Activated T-helper 17 cell treated with anti-CD3 and anti-CD28 coated beads, Interleukin-2, amount 50 U/mL, for 72 hours (primary cell): ENCODE data around the gene CDK5RAP1. TPM values are rescaled to one million over a fixed set of nuclear protein-coding genes. Genes with fewer than 3 reads are reported as not detected.

ENCODE experiments used
- ATAC-seq: fragments of 150-1000 bp; cut with Tn5 transposase; replicated peaks from 2 replicates; pipeline ENCODE4 v1.10.0; 2021; ENCODE audit warnings: mild to moderate bottlenecking, moderate library complexity
- H3K27ac Mint-ChIP-seq: one replicate; pipeline ENCODE4 v1.8.0; 2022; ENCODE audit warnings: mixed read lengths
- H3K27me3 Mint-ChIP-seq: one replicate; pipeline ENCODE4 v1.8.0; 2022; ENCODE audit warnings: mixed read lengths
- H3K36me3 Mint-ChIP-seq: one replicate; pipeline ENCODE4 v1.8.0; 2022; ENCODE audit warnings: low read depth, mild to moderate bottlenecking, mixed read lengths
- H3K4me1 Mint-ChIP-seq: one replicate; pipeline ENCODE4 v1.8.0; 2022; ENCODE audit warnings: mixed read lengths
- H3K4me3 Mint-ChIP-seq: one replicate; pipeline ENCODE4 v1.8.0; 2022; ENCODE audit warnings: mild to moderate bottlenecking, mixed read lengths
- H3K9me3 Mint-ChIP-seq: one replicate; pipeline ENCODE4 v1.8.0; 2022; ENCODE audit warnings: mixed read lengths
- total RNA-seq, 2 donors: library from RNA; stranded (reverse); gene quantifications; one replicate each; pipeline ENCODE4 v1.2.3, GENCODE V29; 2022

The CDK5RAP1 gene
- total RNA-seq, 2 donors from 2014 or later = 24.1 to 44.5 TPM

- H3K4me3 Mint-ChIP-seq = no peak overlapping the region
- H3K4me1 Mint-ChIP-seq = peaks cover 40% of the 10 kb centered on the region
- H3K27ac Mint-ChIP-seq = no peak overlapping the region
- peaks cover 78% of the 10 kb centered on the region for H3K36me3 Mint-ChIP-seq
- no peaks in the 10 kb centered on the region for H3K9me3 Mint-ChIP-seq
- ATAC-seq = no peak
- H3K27me3 Mint-ChIP-seq = no peaks in the 10 kb centered on the region
These were observed 27.3 kb downstream of the CDK5RAP1 start for GRCh38 chr20:33373735-33374605.

- H3K4me1 Mint-ChIP-seq = peaks cover 31% of the 10 kb centered on the region
- H3K9me3 Mint-ChIP-seq = no peaks in the 10 kb centered on the region
- peak overlapping the region; percentile 52 for H3K27ac Mint-ChIP-seq
- H3K4me3 Mint-ChIP-seq = peak overlapping the region; percentile 61
- peaks cover 75% of the 10 kb centered on the region for H3K36me3 Mint-ChIP-seq
- no peaks in the 10 kb centered on the region for H3K27me3 Mint-ChIP-seq
- ATAC-seq = no peak
These were observed 28.3 kb downstream of the CDK5RAP1 start for GRCh38 chr20:33372993-33373441.

GRCh38 chr20:33370291-33370690 lies 31.0 kb downstream of the CDK5RAP1 start:
- Mint-ChIP-seq H3K36me3 (peaks cover 92% of the 10 kb centered on the region), H3K4me3 (peak overlapping the region; percentile 65), H3K9me3 (no peaks in the 10 kb centered on the region), H3K27me3 (no peaks in the 10 kb centered on the region), H3K4me1 (peaks cover 29% of the 10 kb centered on the region), H3K27ac (peak overlapping the region; percentile 70)
- ATAC-seq = peak; percentile 84

- H3K27ac Mint-ChIP-seq = no peak overlapping the region
- no peaks in the 10 kb centered on the region for H3K4me1 Mint-ChIP-seq
- H3K4me3 Mint-ChIP-seq = no peak overlapping the region
- no peaks in the 10 kb centered on the region for H3K27me3 Mint-ChIP-seq
- H3K36me3 Mint-ChIP-seq = peaks cover 98% of the 10 kb centered on the region
- no peak for ATAC-seq
- H3K9me3 Mint-ChIP-seq = no peaks in the 10 kb centered on the region
These were observed 38.4 kb downstream of the CDK5RAP1 start for GRCh38 chr20:33362898-33363297.

GRCh38 chr20:33359399-33360261 lies 41.7 kb downstream of the CDK5RAP1 start:
- no peaks in the 10 kb centered on the region for H3K27me3 Mint-ChIP-seq
- ATAC-seq = no peak
- peak overlapping the region; percentile 38 for H3K27ac Mint-ChIP-seq
- H3K4me1 Mint-ChIP-seq = no peaks in the 10 kb centered on the region
- no peak overlapping the region for H3K4me3 Mint-ChIP-seq
- peaks cover 82% of the 10 kb centered on the region for H3K36me3 Mint-ChIP-seq
- no peaks in the 10 kb centered on the region for H3K9me3 Mint-ChIP-seq

GRCh38 chr20:33353013-33353402 lies 48.3 kb downstream of the CDK5RAP1 start:
- H3K9me3 Mint-ChIP-seq = no peaks in the 10 kb centered on the region
- H3K27ac Mint-ChIP-seq = no peak overlapping the region
- H3K36me3 Mint-ChIP-seq = peaks cover 39% of the 10 kb centered on the region
- H3K4me3 Mint-ChIP-seq = no peak overlapping the region
- ATAC-seq = no peak
- H3K27me3 Mint-ChIP-seq = no peaks in the 10 kb centered on the region
- H3K4me1 Mint-ChIP-seq = peaks cover 5% of the 10 kb centered on the region

- no peak for ATAC-seq
- Mint-ChIP-seq H3K4me1 (peaks cover 5% of the 10 kb centered on the region), H3K27me3 (no peaks in the 10 kb centered on the region), H3K27ac (peak overlapping the region; percentile 52), H3K4me3 (no peak overlapping the region), H3K36me3 (peaks cover 38% of the 10 kb centered on the region), H3K9me3 (no peaks in the 10 kb centered on the region)
These were observed 48.9 kb downstream of the CDK5RAP1 start for GRCh38 chr20:33352258-33353012.

GRCh38 chr20:33351696-33352095 lies 49.6 kb downstream of the CDK5RAP1 start:
- peaks cover 5% of the 10 kb centered on the region for H3K4me1 Mint-ChIP-seq
- peak overlapping the region; percentile 10 for H3K27ac Mint-ChIP-seq
- H3K4me3 Mint-ChIP-seq = peak overlapping the region; percentile 2
- H3K36me3 Mint-ChIP-seq = peaks cover 38% of the 10 kb centered on the region
- no peak for ATAC-seq
- no peaks in the 10 kb centered on the region for H3K27me3 Mint-ChIP-seq
- no peaks in the 10 kb centered on the region for H3K9me3 Mint-ChIP-seq

- peaks cover 21% of the 10 kb centered on the region for H3K36me3 Mint-ChIP-seq
- no peak overlapping the region for H3K27ac Mint-ChIP-seq
- no peaks in the 10 kb centered on the region for H3K9me3 Mint-ChIP-seq
- no peak overlapping the region for H3K4me3 Mint-ChIP-seq
- ATAC-seq = no peak
- H3K27me3 Mint-ChIP-seq = no peaks in the 10 kb centered on the region
- H3K4me1 Mint-ChIP-seq = peaks cover 5% of the 10 kb centered on the region
These were observed 51.8 kb downstream of the CDK5RAP1 start for GRCh38 chr20:33349493-33349892.

GRCh38 chr20:33348136-33348937 lies 53.0 kb downstream of the CDK5RAP1 start:
- no peak for ATAC-seq
- no peaks in the 10 kb centered on the region for H3K9me3 Mint-ChIP-seq
- no peak overlapping the region for H3K27ac Mint-ChIP-seq
- peaks cover 11% of the 10 kb centered on the region for H3K36me3 Mint-ChIP-seq
- no peaks in the 10 kb centered on the region for H3K27me3 Mint-ChIP-seq
- no peak overlapping the region for H3K4me3 Mint-ChIP-seq
- peaks cover 5% of the 10 kb centered on the region for H3K4me1 Mint-ChIP-seq

GRCh38 chr20:33345342-33345741 lies 56.0 kb downstream of the CDK5RAP1 start:
- Mint-ChIP-seq H3K36me3 (peaks cover 10% of the 10 kb centered on the region), H3K9me3 (no peaks in the 10 kb centered on the region), H3K27ac (no peak overlapping the region), H3K4me3 (no peak overlapping the region), H3K4me1 (peaks cover 5% of the 10 kb centered on the region), H3K27me3 (no peaks in the 10 kb centered on the region)
- ATAC-seq = no peak

- Mint-ChIP-seq H3K27ac (no peak overlapping the region), H3K36me3 (no peaks in the 10 kb centered on the region), H3K9me3 (no peaks in the 10 kb centered on the region), H3K4me1 (no peaks in the 10 kb centered on the region), H3K27me3 (no peaks in the 10 kb centered on the region), H3K4me3 (no peak overlapping the region)
- ATAC-seq = no peak
These were observed 57.8 kb downstream of the CDK5RAP1 start for GRCh38 chr20:33343521-33343920.

GRCh38 chr20:33339515-33340058 lies 61.7 kb downstream of the CDK5RAP1 start:
- no peak for ATAC-seq
- Mint-ChIP-seq H3K9me3 (no peaks in the 10 kb centered on the region), H3K27ac (no peak overlapping the region), H3K4me1 (no peaks in the 10 kb centered on the region), H3K4me3 (no peak overlapping the region), H3K27me3 (no peaks in the 10 kb centered on the region), H3K36me3 (no peaks in the 10 kb centered on the region)
